GM18517 (cell line): ENCODE data around the gene PDZD11.
"Not testable (repeated sequence)": the region's sequence is repeated elsewhere in the genome, so short reads cannot be mapped to it uniquely, and the experiment has no call there.

Experiments
- ATAC-seq: cut with Tn5 transposase; IDR thresholded peaks from one replicate; pipeline ENCODE4 v1.9.1; 2021; ENCODE audit warnings: mild to moderate bottlenecking, moderate library complexity; ENCODE audit not compliant: unreplicated experiment

PDZD11 gene

GRCh38 chrX:70257423-70258288, 32.1 kb downstream of the PDZD11 start:
- no peak for ATAC-seq

DNA sequence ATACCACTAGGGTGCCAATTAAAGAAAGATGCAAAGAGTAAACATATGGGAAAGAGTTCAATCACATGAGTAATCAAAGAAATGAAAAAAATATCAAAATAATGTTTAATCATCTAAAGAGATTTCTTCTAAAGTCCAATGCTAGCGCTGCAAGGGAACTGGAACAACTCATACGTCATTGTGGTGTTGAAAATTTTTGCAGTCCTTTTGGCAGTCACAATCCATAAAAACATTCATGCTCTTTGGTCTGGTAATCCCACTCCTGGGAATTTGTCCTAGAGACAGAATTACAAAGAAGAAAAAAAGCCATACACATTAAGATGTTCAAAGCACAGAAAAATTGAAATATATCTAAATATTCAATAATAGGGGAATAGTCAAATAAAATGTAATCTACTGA, 34.3 kb downstream of the PDZD11 start:
- ATAC-seq: no peak

GRCh38 chrX:70254909-70255308, 34.8 kb downstream of the PDZD11 start:
- no peak for ATAC-seq

GRCh38 chrX:70254063-70254400, 35.7 kb downstream of the PDZD11 start:
- ATAC-seq: no peak

DNA sequence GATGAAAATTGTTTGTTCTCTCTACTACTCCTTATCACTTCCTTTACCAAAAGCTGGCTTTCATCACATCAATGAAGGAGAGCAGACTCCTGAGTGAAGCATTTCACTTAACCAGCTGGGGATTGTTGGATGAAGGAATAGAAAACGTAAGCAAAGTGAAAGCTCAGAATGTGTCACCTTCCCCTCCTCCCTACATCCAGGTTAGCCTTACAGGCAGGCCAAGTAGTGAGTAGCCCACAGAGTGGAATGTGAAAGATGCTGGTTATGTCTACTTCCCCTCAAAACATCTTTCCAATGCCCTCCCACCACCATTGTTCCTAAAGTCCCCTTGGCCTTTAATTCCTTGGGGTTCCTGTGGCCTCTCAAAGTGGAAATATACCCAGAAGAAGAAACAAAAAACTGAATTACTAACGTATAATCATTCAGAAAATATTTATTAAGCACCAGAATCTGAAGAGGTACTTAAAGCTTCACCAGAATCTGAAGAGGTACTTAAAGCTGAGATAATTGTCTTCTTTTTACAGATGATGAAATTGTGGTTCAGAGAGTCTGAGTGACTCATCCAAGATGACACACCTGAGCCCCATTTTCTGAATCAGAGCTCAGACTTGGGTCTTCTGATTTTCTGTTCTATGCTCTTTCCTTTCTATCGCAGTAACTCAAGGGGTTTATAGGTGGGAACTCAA, 36.2 kb downstream of the PDZD11 start:
- ATAC-seq: no peak

GRCh38 chrX:70252491-70252890, 37.2 kb downstream of the PDZD11 start:
- no peak for ATAC-seq

DNA sequence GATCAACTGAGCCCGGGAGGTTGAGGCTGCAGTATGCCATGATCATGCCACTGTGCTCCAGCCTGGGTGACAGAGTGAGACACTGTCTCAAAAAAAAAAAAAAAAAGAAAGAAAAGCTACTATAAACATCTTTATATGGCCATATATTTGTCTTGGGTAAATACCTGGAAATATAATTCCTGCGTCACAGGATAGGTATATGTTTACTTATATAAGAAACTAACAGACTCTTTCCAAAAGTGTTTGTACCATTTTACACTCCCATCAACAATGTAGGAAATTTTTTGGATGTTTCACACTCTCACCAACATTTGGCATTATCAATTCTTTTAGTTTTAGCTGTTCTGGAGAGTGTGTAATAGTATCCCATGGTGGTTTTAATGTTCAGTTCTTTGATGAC, 42.5 kb downstream of the PDZD11 start:
- ATAC-seq: no peak

DNA sequence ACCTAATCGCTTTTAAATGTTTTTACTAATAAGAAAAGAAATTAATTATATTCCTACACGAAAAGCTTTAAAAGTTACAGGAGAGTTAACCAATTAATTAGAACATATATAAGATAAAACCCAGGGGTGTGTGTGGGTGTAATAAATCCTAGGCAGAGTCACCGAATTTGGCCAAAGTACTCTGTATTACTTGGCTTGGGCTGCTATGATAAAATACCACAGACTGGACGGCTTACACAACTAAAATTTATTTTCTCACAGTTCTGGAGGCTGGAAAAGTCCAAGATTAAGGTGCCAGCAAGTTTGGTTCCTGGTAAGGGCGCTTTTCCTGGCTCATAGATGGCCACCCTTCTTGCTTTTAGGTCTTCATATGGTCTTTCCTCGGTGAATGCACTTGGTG, 44.8 kb downstream of the PDZD11 start:
- no peak for ATAC-seq

DNA sequence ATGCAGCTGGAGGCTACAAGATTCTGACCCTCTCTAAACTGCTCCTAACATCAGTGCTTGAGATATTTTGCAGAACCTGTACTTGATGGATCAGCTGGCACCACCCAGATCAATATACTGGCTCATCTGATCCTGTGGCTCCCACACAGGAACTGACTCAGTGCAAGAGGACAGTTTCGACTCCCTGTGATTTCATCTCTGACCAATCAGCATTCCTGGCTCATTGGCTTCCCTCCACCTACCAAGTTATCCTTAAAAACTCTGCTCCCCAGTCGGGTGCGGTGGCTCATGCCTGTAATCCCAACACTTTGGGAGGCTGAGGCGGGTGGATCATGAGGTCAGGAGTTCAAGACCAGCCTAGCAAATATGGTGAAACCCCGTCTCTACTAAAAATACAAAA, 46.1 kb downstream of the PDZD11 start:
- ATAC-seq: not testable (repeated sequence)

- no peak for ATAC-seq
Observed at GRCh38 chrX:70241501-70241900, 48.2 kb downstream of the PDZD11 start.

GRCh38 chrX:70240751-70241150, 49.0 kb downstream of the PDZD11 start:
- no peak for ATAC-seq
